ENCODE results near the gene FAM120A. TPM values are rescaled to one million over a fixed set of nuclear protein-coding genes. Genes with fewer than 3 reads are reported as not detected.

The FAM120A gene
- total RNA-seq, 1 donor = 185 TPM

- no peak overlapping the region for H3K4me3 ChIP-seq (ENCODE audit: low read depth, low read length)
- no peak for DNase-seq (ENCODE audit: low read depth)
- no peak for TF ChIP-seq CTCF (IDR thresholded peaks at IDR 0.05; ENCODE audit: insufficient read depth, low read depth, low read length)
These were observed 106.1 kb downstream of the FAM120A start for GRCh38 chr9:93557366-93558137.

GRCh38 chr9:93558503-93558902, 107.0 kb downstream of the FAM120A start:
- TF ChIP-seq CTCF (IDR thresholded peaks at IDR 0.05; ENCODE audit: insufficient read depth, low read depth, low read length) = no peak
- DNase-seq (ENCODE audit: low read depth) = no peak
- H3K4me3 ChIP-seq (ENCODE audit: low read depth, low read length) = no peak overlapping the region

- no peak for DNase-seq (ENCODE audit: low read depth)
- TF ChIP-seq CTCF (IDR thresholded peaks at IDR 0.05; ENCODE audit: insufficient read depth, low read depth, low read length) = no peak
- H3K4me3 ChIP-seq (ENCODE audit: low read depth, low read length) = no peak overlapping the region
These were observed 109.5 kb downstream of the FAM120A start for GRCh38 chr9:93560991-93561390.

GRCh38 chr9:93562157-93562556, 110.7 kb downstream of the FAM120A start:
- TF ChIP-seq CTCF (IDR thresholded peaks at IDR 0.05; ENCODE audit: insufficient read depth, low read depth, low read length) = no peak
- no peak for DNase-seq (ENCODE audit: low read depth)

GRCh38 chr9:93565089-93565488, 113.6 kb downstream of the FAM120A start:
- DNase-seq (ENCODE audit: low read depth) = no peak
- H3K4me3 ChIP-seq (ENCODE audit: low read depth, low read length) = no peak overlapping the region
- TF ChIP-seq CTCF (IDR thresholded peaks at IDR 0.05; ENCODE audit: insufficient read depth, low read depth, low read length) = no peak

More at GRCh38 chr9:93562157-93562556, 110.7 kb downstream of the FAM120A start:
- H3K4me3 ChIP-seq (ENCODE audit: low read depth, low read length) = no peak overlapping the region

GRCh38 chr9:93566408-93567270, 115.2 kb downstream of the FAM120A start:
- peak overlapping the region; percentile 72 for H3K4me3 ChIP-seq (ENCODE audit: low read depth, low read length)
- DNase-seq (ENCODE audit: low read depth) = peak; percentile 97
- TF ChIP-seq CTCF (IDR thresholded peaks at IDR 0.05; ENCODE audit: insufficient read depth, low read depth, low read length) = peak; percentile 93

Measured in fibroblast of villous mesenchyme (primary cell).